Effector CD8-positive, alpha-beta T cell (primary cell): Measurements from ENCODE around the gene CPTP.

ENCODE experiments used
- DNase-seq: peaks from one replicate; lab custom pipeline; 2025; lab: John Stamatoyannopoulos, UW

The CPTP gene

DNA sequence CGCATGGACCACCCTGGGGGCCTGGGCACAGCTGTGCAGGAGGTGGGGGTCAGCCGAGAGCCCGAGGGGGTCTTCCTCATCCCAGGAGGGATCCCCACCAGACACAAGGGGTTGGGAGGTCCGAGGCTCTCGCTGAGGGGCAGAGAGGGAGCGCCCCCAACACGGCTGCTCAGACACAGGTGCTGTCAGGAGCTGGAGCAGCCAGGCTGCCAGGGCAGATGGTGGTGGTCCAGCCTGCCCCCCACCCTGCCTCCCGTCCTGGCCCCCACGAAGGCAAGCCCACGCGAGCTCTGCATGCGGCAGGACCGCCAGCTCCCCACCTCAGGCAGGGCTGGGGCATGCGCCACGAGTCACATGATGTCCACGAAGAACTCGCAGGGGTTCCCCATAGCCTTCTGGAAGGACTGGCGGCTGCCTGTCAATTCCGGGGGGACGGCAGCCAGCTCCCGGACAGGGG, 11.2 kb downstream of the CPTP start:
- DNase-seq: no peak

GRCh38 chr1:1336446-1336845, 11.8 kb downstream of the CPTP start:
- no peak for DNase-seq

DNA sequence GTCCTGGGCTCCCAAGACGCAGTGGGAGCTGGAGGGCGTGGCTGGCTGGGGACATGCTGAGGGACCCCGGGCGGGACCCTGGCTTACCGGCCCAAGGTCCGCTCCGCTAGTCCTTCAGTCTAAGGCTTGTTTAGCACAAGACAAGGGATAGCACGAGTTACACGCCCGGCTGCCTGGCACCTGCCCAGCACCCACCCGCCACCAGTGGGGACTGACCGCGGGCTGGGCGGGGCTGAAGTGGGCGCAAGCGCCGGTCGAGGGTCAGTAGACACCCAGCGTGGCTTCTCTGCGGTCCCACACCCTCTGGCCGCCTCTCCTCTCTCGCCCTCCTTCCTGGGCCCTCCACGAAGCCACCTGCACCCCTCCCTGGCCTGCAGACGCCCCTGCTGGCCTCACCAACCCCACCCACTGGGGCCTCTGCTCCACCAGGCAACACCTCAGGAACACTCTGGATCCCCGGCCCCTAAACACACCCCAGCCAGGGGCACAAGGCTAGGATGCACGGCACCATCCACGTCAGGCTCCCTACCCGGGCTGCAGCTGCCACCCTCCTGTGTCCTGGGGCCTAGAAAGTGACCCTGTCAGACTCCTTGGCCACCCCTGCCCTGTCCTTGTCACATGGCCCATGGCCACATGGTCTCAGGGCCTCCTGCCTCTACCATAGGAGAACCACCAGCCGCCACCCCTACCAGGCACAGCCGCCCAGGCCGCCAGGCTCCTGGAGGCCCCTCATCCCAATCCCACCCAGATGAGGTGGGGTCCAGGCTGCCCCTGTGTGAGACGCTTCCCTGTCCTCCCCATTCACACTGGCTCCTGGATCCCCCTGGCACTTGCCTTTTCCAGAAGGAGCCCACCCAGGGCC, 12.6 kb downstream of the CPTP start:
- no peak for DNase-seq

- DNase-seq: peak; percentile 17
Observed at GRCh38 chr1:1337793-1338147, 13.2 kb downstream of the CPTP start.

- no peak for DNase-seq
Observed at GRCh38 chr1:1338278-1338677, 13.7 kb downstream of the CPTP start.

DNA sequence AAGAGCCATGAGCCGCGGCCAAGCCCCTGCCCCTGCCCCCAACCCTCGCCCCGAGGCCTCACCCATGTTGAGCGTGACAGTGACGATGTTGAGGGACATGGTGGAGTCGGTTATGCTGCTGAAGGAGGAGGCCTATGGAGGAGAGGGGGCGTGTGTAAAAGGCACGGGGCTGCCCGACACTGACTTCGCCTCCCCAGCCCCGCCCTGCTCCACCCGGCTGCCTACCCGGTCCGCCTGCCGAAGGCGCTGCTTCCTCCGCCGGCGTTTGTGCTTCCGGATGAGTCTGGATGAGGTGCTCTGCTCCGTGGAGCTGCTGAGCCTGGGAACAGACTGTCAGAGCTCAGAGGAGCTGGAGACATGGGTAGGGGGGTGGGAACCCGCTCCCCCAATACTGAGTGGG, 15.6 kb downstream of the CPTP start:
- no peak for DNase-seq

DNA sequence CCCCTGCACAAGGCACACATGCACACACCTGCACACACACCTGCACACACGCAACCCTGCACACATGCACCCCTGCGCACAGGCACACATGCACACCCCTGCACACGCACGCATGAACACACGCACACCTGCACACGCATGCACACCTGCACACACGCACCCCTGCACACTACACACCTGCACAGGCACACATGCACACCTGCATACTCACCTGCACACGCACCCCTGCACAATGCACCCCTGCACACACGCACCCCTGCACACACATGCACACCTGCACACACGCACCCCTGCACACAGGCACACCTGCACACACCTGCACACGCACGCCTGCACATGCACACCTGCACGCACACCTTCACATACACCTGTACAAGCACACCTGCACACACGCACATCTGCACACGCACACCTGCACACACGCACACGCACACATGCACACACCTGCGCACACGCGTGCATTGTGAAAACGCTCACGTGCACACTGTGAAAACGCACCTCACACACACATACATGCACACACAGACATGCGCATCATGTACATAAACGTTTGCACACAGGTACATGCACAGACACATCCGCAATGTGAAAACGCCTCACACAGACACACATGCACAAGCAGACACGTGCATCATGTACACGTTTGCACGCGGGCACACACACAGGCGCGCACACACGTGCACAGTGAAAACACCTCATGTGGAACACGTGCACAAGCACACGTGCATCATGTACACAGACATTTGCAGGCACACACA, 16.4 kb downstream of the CPTP start:
- no peak for DNase-seq

DNA sequence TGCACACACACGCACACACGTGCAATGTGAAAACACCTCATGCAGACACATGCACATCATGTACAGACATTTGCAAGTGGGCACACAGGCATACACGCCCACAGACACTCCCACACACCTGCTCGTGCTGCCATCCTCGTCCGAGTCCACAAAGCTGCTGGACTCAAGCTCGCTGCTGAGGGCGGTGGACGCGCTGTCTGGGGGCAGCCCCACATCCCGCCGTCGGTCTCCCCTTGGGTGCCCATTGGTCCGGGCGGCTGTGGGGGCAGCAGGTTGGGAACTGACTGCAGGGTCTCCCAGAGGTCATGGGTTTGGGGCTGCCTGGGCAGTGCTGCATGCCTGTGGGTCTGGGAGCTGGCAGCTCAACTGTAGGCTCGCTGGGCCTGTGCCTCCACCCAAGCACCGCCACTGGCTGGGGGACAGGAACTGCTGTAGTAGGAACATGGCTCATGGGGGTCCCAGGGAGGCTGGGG, 17.0 kb downstream of the CPTP start:
- DNase-seq: no peak

DNA sequence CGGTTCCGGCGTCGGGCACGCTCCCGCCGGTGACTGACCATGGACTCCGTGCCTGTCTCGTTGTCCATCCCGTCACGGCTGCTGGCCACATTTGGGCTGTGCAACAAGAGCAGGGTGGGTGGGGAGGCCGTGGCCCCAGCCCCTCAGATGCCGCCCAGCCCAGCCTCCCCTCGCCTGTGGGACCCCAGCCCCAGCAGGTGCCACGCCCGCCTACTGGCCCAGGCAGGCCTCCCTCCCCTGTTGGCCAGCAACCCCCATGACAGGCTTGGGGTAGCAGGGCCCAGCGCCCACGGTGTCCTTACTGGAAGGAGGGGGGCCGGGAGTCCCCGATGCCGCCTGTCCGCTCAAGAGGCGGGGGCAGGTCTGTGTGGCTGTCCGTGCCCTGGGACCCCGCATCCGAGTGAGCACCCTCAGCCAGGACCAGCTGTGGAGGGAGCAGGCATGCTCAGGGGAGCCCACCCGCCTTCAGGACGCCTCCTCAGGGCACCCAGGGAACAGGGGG, 17.5 kb downstream of the CPTP start:
- no peak for DNase-seq

- no peak for DNase-seq
Observed at GRCh38 chr1:1342584-1343115, 18.0 kb downstream of the CPTP start.

DNA sequence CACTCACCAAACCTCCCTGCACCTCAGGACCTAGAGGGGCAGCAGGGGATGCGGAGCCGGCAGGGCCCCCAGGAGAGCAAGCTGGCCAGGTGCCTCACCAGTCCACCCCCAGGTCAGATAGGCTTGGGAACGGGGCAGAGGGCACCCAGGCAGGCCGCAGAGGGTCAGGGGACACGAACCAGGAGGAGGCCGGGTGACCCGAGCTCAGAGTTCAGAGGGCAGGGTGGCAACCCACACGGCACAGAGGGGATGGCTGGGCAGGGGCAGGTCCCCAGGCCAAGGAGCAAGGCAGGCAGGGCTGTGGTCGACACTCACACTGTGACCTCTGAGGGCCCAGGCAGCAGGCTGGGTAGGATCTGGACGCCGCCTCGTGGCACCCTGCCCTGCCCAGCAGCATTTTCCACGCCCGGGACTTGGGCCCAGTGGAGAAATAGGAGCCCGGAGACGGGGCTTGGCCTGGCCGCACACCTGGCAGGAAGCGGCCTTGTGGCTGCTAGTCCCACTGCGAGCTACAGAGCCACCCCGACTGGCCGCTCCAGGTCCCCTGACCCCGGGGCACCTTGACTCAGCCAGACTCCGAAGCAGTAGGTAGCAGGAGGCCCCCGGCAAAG, 19.3 kb downstream of the CPTP start:
- no peak for DNase-seq

- DNase-seq: no peak
Observed at GRCh38 chr1:1344655-1345361, 20.2 kb downstream of the CPTP start.

DNA sequence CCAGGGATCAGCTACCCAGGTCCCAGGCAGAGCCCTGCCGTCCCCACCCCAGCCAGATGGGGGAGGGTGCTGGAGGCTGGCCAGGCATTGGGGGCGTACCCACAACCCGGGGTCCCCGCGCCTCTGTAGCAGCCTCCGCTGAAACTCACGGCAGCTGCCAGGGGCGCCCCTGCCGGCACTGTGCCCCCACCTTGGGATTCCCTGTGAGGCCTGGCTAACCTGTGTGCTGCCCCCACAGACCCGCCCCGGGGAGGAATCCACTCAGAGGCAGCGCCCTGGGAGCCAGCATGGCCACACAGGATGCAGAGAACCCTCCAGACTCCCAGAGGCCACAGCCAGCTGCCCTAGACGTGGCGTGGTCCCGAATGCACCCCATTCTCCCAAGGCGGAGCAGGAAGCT, 20.8 kb downstream of the CPTP start:
- no peak for DNase-seq

DNA sequence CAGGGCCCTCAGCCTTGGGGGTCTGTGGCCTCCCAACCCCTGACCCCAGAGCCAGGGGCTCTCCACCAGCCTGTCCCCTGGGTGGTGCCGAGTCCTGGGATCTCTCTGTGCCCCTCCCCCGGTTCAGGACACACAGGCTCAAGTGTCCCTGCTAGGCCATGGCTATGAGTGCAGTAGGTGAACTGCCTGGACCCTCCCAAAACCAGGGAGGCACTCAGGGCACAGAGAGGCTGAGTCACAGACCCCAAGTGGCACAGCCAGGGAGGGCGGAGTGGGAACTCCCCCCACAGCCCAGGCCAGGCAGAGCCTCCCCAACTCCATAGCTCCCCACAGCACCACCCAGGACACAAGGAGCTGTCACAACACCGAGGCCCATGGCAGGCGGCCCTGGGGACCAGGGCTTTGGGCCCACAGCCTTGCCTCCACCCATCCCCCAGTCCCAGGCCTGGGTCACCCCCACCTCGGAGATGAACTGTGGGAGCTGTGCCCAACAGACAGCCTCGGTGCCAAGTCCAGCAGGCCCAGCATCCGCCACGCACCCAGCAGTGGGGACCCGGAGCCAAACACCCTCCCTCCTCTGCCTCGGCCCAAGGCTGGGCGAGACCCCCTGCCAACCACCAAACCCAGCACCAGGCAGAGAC, 21.4 kb downstream of the CPTP start:
- no peak for DNase-seq

DNA sequence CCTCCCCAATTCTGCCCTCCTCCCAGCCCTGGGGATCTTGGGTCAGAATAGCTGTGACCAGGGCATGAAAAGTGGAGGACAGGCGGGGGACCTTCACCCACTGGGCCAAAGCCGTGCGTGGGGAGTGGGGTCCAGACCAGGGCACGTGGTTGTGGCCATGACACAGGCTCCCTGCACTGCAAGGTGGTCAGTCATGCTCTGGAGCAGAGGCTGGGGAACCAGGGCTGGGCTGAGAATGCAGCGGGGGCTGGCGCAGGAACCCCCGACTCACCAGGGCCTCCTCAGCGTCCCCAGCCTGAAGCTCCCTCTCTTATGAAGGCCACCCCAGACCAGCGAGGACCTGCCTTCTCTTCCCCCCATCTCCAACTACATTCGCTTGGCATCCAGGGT, 21.9 kb downstream of the CPTP start:
- no peak for DNase-seq

- DNase-seq: no peak
Observed at GRCh38 chr1:1347026-1347595, 22.5 kb downstream of the CPTP start.

DNA sequence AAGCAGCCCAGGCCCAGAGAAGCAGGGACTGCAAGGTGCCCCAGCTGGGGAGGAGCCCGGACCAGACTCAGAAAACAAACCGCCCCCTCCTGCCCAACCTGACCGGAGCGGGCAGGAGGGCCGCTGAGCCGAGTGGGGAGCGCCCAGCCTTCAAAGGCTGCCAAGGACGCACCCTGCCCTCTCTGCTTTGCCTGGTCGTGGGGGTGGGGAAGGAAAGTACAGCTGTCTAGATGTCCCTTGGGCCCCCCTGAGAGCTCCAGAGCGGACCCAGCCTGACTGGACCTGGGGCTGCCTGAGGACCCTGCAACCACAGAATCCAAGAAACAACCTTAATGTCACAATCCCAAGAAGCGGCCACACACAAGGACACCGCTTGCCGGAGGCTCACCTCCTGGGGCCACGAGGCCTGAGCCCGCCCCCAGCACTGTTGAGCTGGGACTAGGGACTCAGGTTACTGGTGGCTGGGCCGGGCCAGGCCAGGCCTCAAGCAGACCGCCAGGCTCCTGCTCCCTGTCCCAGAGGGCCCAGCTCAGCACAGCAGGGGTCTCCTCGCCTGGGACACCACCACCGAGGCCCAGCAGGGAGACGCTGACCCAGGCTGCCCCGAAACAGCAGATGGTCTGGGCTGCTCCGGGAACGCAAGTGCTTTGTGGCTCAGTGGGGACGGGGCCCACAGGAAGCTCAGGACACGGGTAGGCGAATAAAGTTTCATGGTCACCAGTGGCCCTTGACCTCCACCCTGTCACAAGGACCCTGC, 23.2 kb downstream of the CPTP start:
- DNase-seq: no peak

DNA sequence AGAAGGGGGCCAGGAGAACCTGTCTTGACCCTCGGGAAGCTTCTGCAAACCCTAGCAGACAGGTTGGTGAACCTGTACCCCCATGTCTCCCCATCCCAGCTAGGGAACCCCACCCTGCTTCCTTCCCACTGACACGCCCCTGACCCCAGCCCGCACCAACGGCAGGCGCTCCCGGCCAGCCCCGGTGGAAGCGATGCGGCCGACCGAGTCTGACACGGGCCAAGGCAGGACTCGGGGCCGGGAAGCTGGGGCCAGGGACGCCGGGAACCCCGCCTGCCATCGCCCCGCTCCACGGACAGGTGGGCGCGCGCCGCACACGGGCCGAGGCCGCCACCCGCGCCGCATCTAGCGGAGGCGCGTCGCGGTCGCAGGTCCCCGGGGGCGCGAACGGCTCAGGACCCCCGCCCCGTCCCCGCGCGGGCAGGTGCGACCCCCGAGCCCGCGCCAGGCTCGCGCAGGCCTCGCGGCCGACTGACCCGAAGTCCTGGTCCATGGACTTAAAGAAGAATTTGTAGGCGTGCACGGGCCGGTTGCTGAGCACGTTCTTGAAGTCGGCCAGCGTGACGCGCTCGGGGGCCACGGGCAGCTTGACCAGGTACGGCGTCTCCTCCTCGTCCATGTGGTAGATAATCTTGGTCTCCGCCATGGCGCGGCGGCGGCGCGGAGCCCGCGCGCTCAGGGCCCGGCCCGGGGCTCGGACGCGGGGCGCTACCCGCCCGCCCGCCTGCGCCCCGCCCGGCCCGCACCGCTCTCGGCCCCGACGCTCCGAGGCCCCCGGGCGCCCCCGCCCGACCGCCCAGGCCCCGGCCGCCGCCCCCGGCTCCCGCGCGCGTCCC, 24.0 kb downstream of the CPTP start:
- DNase-seq: no peak
